Measurements from ENCODE around the gene JPT1. TPM values are rescaled to one million over a fixed set of nuclear protein-coding genes. Genes with fewer than 3 reads are reported as not detected.
A peak's percentile ranks its signal among the peaks of the same experiment; 100 is the strongest.

JPT1 gene
- total RNA-seq, 1 donor from 2014 or later, result 282 TPM

DNA sequence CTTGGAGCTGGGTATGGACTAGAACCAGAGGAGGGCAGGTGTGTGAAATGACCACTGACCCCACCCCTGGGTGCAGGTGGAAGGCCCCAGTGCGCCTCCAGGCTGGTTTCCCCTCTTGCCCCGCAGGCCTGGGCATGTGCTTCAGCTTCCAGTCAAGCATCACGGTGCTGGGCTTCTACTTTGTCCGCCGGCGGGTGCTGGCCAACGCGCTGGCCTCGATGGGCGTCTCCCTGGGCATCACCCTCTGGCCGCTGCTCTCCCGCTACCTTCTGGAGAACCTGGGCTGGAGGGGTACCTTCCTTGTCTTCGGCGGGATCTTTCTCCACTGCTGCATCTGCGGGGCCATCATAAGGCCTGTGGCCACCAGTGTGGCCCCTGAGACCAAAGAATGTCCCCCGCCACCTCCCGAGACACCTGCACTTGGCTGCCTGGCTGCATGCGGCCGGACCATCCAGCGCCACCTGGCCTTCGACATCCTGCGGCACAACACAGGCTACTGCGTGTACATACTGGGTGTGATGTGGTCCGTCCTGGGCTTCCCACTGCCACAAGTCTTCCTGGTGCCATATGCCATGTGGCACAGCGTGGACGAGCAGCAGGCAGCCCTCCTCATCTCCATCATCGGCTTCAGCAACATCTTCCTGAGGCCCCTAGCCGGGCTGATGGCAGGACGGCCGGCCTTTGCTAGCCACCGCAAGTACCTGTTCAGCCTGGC is 54.3 kb downstream of the JPT1 start:
- H2AFZ ChIP-seq (ENCODE audit: low read depth, low read length), result no peak overlapping the region
- H3K36me3 ChIP-seq (ENCODE audit: insufficient read depth, low read length), result no peaks in the 10 kb centered on the region
- H3K4me2 ChIP-seq (ENCODE audit: low read length), result no peak overlapping the region
- Mint-ChIP-seq H3K4me1 (ENCODE audit: low read depth, unreplicated experiment) (peaks cover 5% of the 10 kb centered on the region), H3K36me3 (ENCODE audit: low read depth, unreplicated experiment) (peaks cover 7% of the 10 kb centered on the region), H3K9me3 (ENCODE audit: unreplicated experiment) (no peaks in the 10 kb centered on the region), H3K27me3 (ENCODE audit: low read depth, unreplicated experiment) (no peaks in the 10 kb centered on the region), H3K4me3 (ENCODE audit: unreplicated experiment) (no peak overlapping the region), H3K27ac (ENCODE audit: unreplicated experiment) (no peak overlapping the region)
- H3K27me3 ChIP-seq (ENCODE audit: insufficient read depth, low read length), result no peaks in the 10 kb centered on the region
- DNase-seq (ENCODE audit: low read depth) (no peak), FAIRE-seq (no peak)
- H3K4me1 ChIP-seq (ENCODE audit: insufficient read depth, low read length), result peaks cover 5% of the 10 kb centered on the region
- no peaks in the 10 kb centered on the region for H3K79me2 ChIP-seq (ENCODE audit: insufficient read depth, low read length)
- H3K4me3 ChIP-seq (ENCODE audit: insufficient read depth, low read depth, low read length), result no peak overlapping the region
- no peak overlapping the region for H3K27ac ChIP-seq (ENCODE audit: low read depth, low read length)
- no peak overlapping the region for H3K9ac ChIP-seq (ENCODE audit: low read length)
- H3K9me3 ChIP-seq (ENCODE audit: insufficient read depth, low read depth, low read length), result no peaks in the 10 kb centered on the region
- no peaks in the 10 kb centered on the region for H4K20me1 ChIP-seq (ENCODE audit: insufficient read depth, low read length)
- TF ChIP-seq, protein P1, sequence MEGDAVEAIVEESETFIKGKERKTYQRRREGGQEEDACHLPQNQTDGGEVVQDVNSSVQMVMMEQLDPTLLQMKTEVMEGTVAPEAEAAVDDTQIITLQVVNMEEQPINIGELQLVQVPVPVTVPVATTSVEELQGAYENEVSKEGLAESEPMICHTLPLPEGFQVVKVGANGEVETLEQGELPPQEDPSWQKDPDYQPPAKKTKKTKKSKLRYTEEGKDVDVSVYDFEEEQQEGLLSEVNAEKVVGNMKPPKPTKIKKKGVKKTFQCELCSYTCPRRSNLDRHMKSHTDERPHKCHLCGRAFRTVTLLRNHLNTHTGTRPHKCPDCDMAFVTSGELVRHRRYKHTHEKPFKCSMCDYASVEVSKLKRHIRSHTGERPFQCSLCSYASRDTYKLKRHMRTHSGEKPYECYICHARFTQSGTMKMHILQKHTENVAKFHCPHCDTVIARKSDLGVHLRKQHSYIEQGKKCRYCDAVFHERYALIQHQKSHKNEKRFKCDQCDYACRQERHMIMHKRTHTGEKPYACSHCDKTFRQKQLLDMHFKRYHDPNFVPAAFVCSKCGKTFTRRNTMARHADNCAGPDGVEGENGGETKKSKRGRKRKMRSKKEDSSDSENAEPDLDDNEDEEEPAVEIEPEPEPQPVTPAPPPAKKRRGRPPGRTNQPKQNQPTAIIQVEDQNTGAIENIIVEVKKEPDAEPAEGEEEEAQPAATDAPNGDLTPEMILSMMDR (IDR thresholded peaks at IDR 0.05; ENCODE audit: insufficient read depth, low read depth, low read length), result no peak
- no peak for TF ChIP-seq EZH2 (IDR thresholded peaks at IDR 0.05; ENCODE audit: insufficient read depth, low read length)

DNA sequence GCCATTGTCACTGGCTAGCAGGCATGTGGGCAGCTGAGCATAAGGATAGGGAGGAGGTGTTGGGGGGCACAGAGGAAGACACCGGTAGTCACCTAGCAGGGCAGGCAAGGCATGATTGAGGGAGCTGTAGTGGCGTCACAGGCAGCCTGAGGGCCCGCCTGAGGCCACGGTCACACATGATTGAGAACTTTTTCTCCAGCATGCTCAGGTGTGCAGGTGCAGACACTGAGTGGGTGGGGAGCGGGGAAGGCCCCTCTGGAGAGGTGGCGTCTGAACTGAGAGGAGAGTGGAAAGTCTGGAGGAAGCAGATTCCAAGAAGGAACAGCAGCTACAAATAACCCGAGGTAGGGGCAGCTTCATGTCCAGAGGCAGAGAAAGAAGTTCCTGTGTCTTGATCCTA is 55.5 kb downstream of the JPT1 start:
- H3K4me2 ChIP-seq (ENCODE audit: low read length), result no peak overlapping the region
- Mint-ChIP-seq H3K36me3 (ENCODE audit: low read depth, unreplicated experiment) (peaks cover 7% of the 10 kb centered on the region), H3K4me3 (ENCODE audit: unreplicated experiment) (no peak overlapping the region), H3K9me3 (ENCODE audit: unreplicated experiment) (no peaks in the 10 kb centered on the region), H3K4me1 (ENCODE audit: low read depth, unreplicated experiment) (peaks cover 5% of the 10 kb centered on the region), H3K27ac (ENCODE audit: unreplicated experiment) (peak overlapping the region; percentile 56), H3K27me3 (ENCODE audit: low read depth, unreplicated experiment) (no peaks in the 10 kb centered on the region)
- no peaks in the 10 kb centered on the region for H3K79me2 ChIP-seq (ENCODE audit: insufficient read depth, low read length)
- peaks cover 5% of the 10 kb centered on the region for H3K4me1 ChIP-seq (ENCODE audit: insufficient read depth, low read length)
- H3K9ac ChIP-seq (ENCODE audit: low read length), result no peak overlapping the region
- no peak overlapping the region for H3K4me3 ChIP-seq (ENCODE audit: insufficient read depth, low read depth, low read length)
- no peak for TF ChIP-seq EZH2 (IDR thresholded peaks at IDR 0.05; ENCODE audit: insufficient read depth, low read length)
- TF ChIP-seq, protein P1 (IDR thresholded peaks at IDR 0.05; ENCODE audit: insufficient read depth, low read depth, low read length), result no peak
- no peak overlapping the region for H3K27ac ChIP-seq (ENCODE audit: low read depth, low read length)
- no peaks in the 10 kb centered on the region for H4K20me1 ChIP-seq (ENCODE audit: insufficient read depth, low read length)
- H3K9me3 ChIP-seq (ENCODE audit: insufficient read depth, low read depth, low read length), result no peaks in the 10 kb centered on the region
- FAIRE-seq (no peak), DNase-seq (ENCODE audit: low read depth) (no peak)
- no peak overlapping the region for H2AFZ ChIP-seq (ENCODE audit: low read depth, low read length)
- H3K36me3 ChIP-seq (ENCODE audit: insufficient read depth, low read length), result no peaks in the 10 kb centered on the region
- no peaks in the 10 kb centered on the region for H3K27me3 ChIP-seq (ENCODE audit: insufficient read depth, low read length)

- no peaks in the 10 kb centered on the region for H3K36me3 ChIP-seq (ENCODE audit: insufficient read depth, low read length)
- no peak overlapping the region for H3K4me3 ChIP-seq (ENCODE audit: insufficient read depth, low read depth, low read length)
- H3K4me2 ChIP-seq (ENCODE audit: low read length), result no peak overlapping the region
- FAIRE-seq (no peak), DNase-seq (ENCODE audit: low read depth) (no peak)
- H3K27me3 ChIP-seq (ENCODE audit: insufficient read depth, low read length), result no peaks in the 10 kb centered on the region
- H3K4me1 ChIP-seq (ENCODE audit: insufficient read depth, low read length), result peaks cover 5% of the 10 kb centered on the region
- peaks cover 5% of the 10 kb centered on the region for H3K4me1 Mint-ChIP-seq (ENCODE audit: low read depth, unreplicated experiment)
- TF ChIP-seq EZH2 (IDR thresholded peaks at IDR 0.05; ENCODE audit: insufficient read depth, low read length), result no peak
- TF ChIP-seq, protein P1 (IDR thresholded peaks at IDR 0.05; ENCODE audit: insufficient read depth, low read depth, low read length), result no peak
- H2AFZ ChIP-seq (ENCODE audit: low read depth, low read length), result no peak overlapping the region
- no peaks in the 10 kb centered on the region for H3K9me3 Mint-ChIP-seq (ENCODE audit: unreplicated experiment)
- no peaks in the 10 kb centered on the region for H3K9me3 ChIP-seq (ENCODE audit: insufficient read depth, low read depth, low read length)
- H3K9ac ChIP-seq (ENCODE audit: low read length), result no peak overlapping the region
- H3K79me2 ChIP-seq (ENCODE audit: insufficient read depth, low read length), result no peaks in the 10 kb centered on the region
- H3K27ac ChIP-seq (ENCODE audit: low read depth, low read length), result no peak overlapping the region
- H3K36me3 Mint-ChIP-seq (ENCODE audit: low read depth, unreplicated experiment), result peaks cover 7% of the 10 kb centered on the region
- no peak overlapping the region for H3K4me3 Mint-ChIP-seq (ENCODE audit: unreplicated experiment)
- H3K27me3 Mint-ChIP-seq (ENCODE audit: low read depth, unreplicated experiment), result no peaks in the 10 kb centered on the region
- no peaks in the 10 kb centered on the region for H4K20me1 ChIP-seq (ENCODE audit: insufficient read depth, low read length)
- no peak overlapping the region for H3K27ac Mint-ChIP-seq (ENCODE audit: unreplicated experiment)
These were observed 56.4 kb downstream of the JPT1 start for GRCh38 chr17:75097865-75098264.
